ENCODE results near the gene GZMH. TPM values are rescaled to one million over a fixed set of nuclear protein-coding genes. Genes with fewer than 3 reads are reported as not detected.

The GZMH gene
- total and polyA plus RNA-seq, 7 experiments from 2014 or later, result 0.70 to 67.6 (median 1.6) TPM

GRCh38 chr14:24576771-24577170 lies 32.7 kb downstream of the GZMH start:
- ATAC-seq, result no peak
- no peaks in the 10 kb centered on the region for H3K9me3 ChIP-seq (ENCODE audit: control insufficient read depth in 2 of 3, low read length in 3 of 3)
- no peaks in the 10 kb centered on the region for H3K27me3 ChIP-seq (ENCODE audit: control insufficient read depth in 2 of 2, insufficient read depth in 2 of 2, low read length in 2 of 2)
- POLR2A ChIA-PET, result no interaction called here
- peak overlapping the region in 1 of 9 donors; percentile 28 for H3K27ac Mint-ChIP-seq
- H3K36me3 ChIP-seq (ENCODE audit: control insufficient read depth in 2 of 3, insufficient read depth in 3 of 3, low read length in 3 of 3), result no peaks in the 10 kb centered on the region
- H3K4me3 Mint-ChIP-seq, result no peak overlapping the region
- DNase-seq, result no peak
- no peak overlapping the region for H3K27ac ChIP-seq (ENCODE audit: low read depth, low read length)
- intact Hi-C loops (cut with micrococcal nuclease), result no loop called here
- no peaks in the 10 kb centered on the region for H3K4me1 ChIP-seq (ENCODE audit: control insufficient read depth in 2 of 2, insufficient read depth in 2 of 2, low read length in 2 of 2)
- H3K9me3 Mint-ChIP-seq, result peaks cover 0 to 2% (median 0%) of the 10 kb centered on the region in 11 donors
- H3K4me3 ChIP-seq (ENCODE audit: low read length), result no peak overlapping the region
- H3K36me3 Mint-ChIP-seq, result no peaks in the 10 kb centered on the region
- CTCF ChIA-PET, result no interaction called here
- H3K4me1 Mint-ChIP-seq, result peaks cover 0 to 7% (median 0%) of the 10 kb centered on the region in 7 donors
- H3K27me3 Mint-ChIP-seq, result peaks cover 0 to 13% (median 9%) of the 10 kb centered on the region in 5 donors

DNA sequence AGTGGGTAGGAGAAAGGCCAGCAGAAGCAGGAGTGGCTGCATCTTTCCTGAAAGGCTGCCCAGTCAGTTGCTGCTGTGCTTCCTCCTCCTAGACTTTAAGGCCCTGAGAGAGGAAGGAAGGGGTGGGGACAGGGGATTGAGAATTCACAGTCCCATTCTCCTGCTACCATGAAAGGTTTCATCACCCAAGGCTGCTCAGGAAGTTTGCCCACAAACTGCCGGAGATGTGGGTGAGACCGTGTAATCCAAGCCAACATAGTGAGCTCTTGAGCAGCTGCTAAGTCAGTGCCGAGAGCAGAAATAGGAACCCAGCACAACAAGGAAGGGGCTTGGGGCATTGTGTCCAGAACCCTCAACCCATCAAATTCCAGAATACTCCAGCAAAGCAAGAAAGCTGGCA lies 33.3 kb downstream of the GZMH start, which contains the start of gene CTSG:
TSS of gene CTSG (minus strand) at position 69 of the 400 bp plus-strand sequence. CDS start at position 42, 27 bp downstream.
- H3K27ac ChIP-seq (ENCODE audit: low read depth, low read length), result no peak within 1 kb of the TSS
- peaks cover 0 to 14% (median 11%) of the 10 kb centered on the region in 5 donors for H3K27me3 Mint-ChIP-seq
- no peaks in the 10 kb centered on the region for H3K36me3 ChIP-seq (ENCODE audit: control insufficient read depth in 2 of 3, insufficient read depth in 3 of 3, low read length in 3 of 3)
- ATAC-seq (peak; percentile 71), DNase-seq (no peak)
- peak within 1 kb of the TSS in 1 of 9 donors; percentile 28 for H3K27ac Mint-ChIP-seq
- peak within 1 kb of the TSS in 1 of 10 donors; percentile 26 for H3K4me3 Mint-ChIP-seq
- H3K36me3 Mint-ChIP-seq, result no peaks in the 10 kb centered on the region
- no peaks in the 10 kb centered on the region for H3K4me1 ChIP-seq (ENCODE audit: control insufficient read depth in 2 of 2, insufficient read depth in 2 of 2, low read length in 2 of 2)
- H3K27me3 ChIP-seq (ENCODE audit: control insufficient read depth in 2 of 2, insufficient read depth in 2 of 2, low read length in 2 of 2), result no peaks in the 10 kb centered on the region
- intact Hi-C loops (cut with micrococcal nuclease), result no loop called here
- no peaks in the 10 kb centered on the region for H3K9me3 ChIP-seq (ENCODE audit: control insufficient read depth in 2 of 3, low read length in 3 of 3)
- no peak within 1 kb of the TSS for H3K4me3 ChIP-seq (ENCODE audit: low read length)
- POLR2A ChIA-PET, result no interaction called here
- CTCF ChIA-PET, result no interaction called here
- peaks cover 0 to 7% (median 0%) of the 10 kb centered on the region in 7 donors for H3K4me1 Mint-ChIP-seq
- H3K9me3 Mint-ChIP-seq, result peaks cover 0 to 2% (median 0%) of the 10 kb centered on the region in 11 donors

DNA sequence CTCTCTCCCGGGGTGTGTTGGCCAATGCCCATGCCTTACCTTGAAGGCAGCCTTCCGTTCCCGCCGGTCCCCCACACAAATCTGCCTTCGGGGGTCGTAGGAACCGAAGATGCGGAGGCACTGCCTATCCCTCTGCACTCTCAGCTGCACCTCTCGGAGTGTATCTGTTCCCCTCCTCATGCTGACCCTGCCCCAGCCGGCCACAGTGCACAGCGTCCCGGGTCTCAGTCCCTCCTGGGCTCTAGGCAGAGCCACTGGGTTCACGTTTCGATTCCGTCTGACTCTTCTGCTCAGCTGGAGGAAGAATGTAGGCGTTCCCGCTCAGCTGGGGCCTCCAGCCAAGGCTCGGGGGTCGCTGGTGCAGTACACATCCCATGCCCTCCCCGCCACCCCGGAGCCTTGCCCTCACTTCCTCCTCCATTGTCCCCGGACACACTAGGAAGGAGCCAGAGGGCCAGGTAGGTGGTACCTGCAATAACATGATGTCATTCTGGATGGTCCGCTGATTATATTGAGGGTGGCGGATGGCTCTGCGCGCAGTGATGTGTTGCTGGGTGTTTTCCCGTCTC lies 35.2 kb downstream of the GZMH start:
- H3K4me1 ChIP-seq (ENCODE audit: control insufficient read depth in 2 of 2, insufficient read depth in 2 of 2, low read length in 2 of 2), result no peaks in the 10 kb centered on the region
- no peaks in the 10 kb centered on the region for H3K36me3 Mint-ChIP-seq
- ChIA-PET POLR2A (no interaction called here), CTCF (no interaction called here)
- peaks cover 0 to 7% (median 0%) of the 10 kb centered on the region in 7 donors for H3K4me1 Mint-ChIP-seq
- no peaks in the 10 kb centered on the region for H3K36me3 ChIP-seq (ENCODE audit: control insufficient read depth in 2 of 3, insufficient read depth in 3 of 3, low read length in 3 of 3)
- H3K27ac ChIP-seq (ENCODE audit: low read depth, low read length), result no peak overlapping the region
- no peak for DNase-seq
- no peaks in the 10 kb centered on the region for H3K27me3 ChIP-seq (ENCODE audit: control insufficient read depth in 2 of 2, insufficient read depth in 2 of 2, low read length in 2 of 2)
- H3K27me3 Mint-ChIP-seq, result peaks cover 0 to 17% (median 12%) of the 10 kb centered on the region in 5 donors
- no peak overlapping the region for H3K4me3 Mint-ChIP-seq
- no peak overlapping the region for H3K27ac Mint-ChIP-seq
- no peak overlapping the region for H3K4me3 ChIP-seq (ENCODE audit: low read length)
- no peaks in the 10 kb centered on the region for H3K9me3 ChIP-seq (ENCODE audit: control insufficient read depth in 2 of 3, low read length in 3 of 3)
- no peak for ATAC-seq
- intact Hi-C loops (cut with micrococcal nuclease), result no loop called here
- peaks cover 0 to 12% (median 4%) of the 10 kb centered on the region in 11 donors for H3K9me3 Mint-ChIP-seq

DNA sequence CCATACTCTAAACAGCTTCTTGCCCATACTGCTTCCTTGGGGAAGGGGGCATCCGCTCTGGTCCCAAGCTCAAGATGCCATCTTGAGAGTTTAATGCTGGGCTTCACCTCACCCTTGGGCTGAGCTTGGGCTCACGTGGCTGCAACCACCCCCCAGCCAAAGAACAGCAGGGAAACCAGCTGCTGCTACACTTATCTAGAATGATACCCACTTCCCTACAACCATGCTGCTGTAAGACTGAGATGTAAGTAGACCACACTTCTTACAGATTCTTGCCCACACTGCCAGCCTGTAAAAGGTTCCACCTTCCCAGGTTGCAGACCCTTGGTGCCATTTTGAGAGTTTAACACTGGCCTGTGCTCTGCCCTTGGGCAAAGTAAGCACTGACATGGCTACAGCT lies 43.2 kb downstream of the GZMH start:
- ATAC-seq (no peak), DNase-seq (no peak)
- intact Hi-C loops (cut with micrococcal nuclease), result no loop called here
- Histone ChIP-seq H3K27ac (ENCODE audit: low read depth, low read length) (no peak overlapping the region), H3K4me3 (ENCODE audit: low read length) (no peak overlapping the region), H3K36me3 (ENCODE audit: control insufficient read depth in 2 of 3, insufficient read depth in 3 of 3, low read length in 3 of 3) (no peaks in the 10 kb centered on the region), H3K27me3 (ENCODE audit: control insufficient read depth in 2 of 2, insufficient read depth in 2 of 2, low read length in 2 of 2) (no peaks in the 10 kb centered on the region), H3K9me3 (ENCODE audit: control insufficient read depth in 2 of 3, low read length in 3 of 3) (peaks cover 0 to 24% (median 0%) of the 10 kb centered on the region in 3 experiments), H3K4me1 (ENCODE audit: control insufficient read depth in 2 of 2, insufficient read depth in 2 of 2, low read length in 2 of 2) (no peaks in the 10 kb centered on the region)
- H3K4me3 Mint-ChIP-seq, result no peak overlapping the region
- ChIA-PET POLR2A (no interaction called here), CTCF (no interaction called here)
- H3K36me3 Mint-ChIP-seq, result peaks cover 3 to 24% (median 15%) of the 10 kb centered on the region in 5 donors
- peaks cover 8 to 22% (median 8%) of the 10 kb centered on the region in 5 donors for H3K27me3 Mint-ChIP-seq
- no peaks in the 10 kb centered on the region for H3K4me1 Mint-ChIP-seq
- no peak overlapping the region for H3K27ac Mint-ChIP-seq
- peaks cover 13 to 81% (median 37%) of the 10 kb centered on the region in 11 donors for H3K9me3 Mint-ChIP-seq

- POLR2A ChIA-PET, result no interaction called here
- peaks cover 13 to 86% (median 37%) of the 10 kb centered on the region in 11 donors for H3K9me3 Mint-ChIP-seq
- peaks cover 3 to 24% (median 15%) of the 10 kb centered on the region in 5 donors for H3K36me3 Mint-ChIP-seq
- Histone ChIP-seq H3K4me1 (ENCODE audit: control insufficient read depth in 2 of 2, insufficient read depth in 2 of 2, low read length in 2 of 2) (no peaks in the 10 kb centered on the region), H3K36me3 (ENCODE audit: control insufficient read depth in 2 of 3, insufficient read depth in 3 of 3, low read length in 3 of 3) (no peaks in the 10 kb centered on the region), H3K27me3 (ENCODE audit: control insufficient read depth in 2 of 2, insufficient read depth in 2 of 2, low read length in 2 of 2) (no peaks in the 10 kb centered on the region), H3K27ac (ENCODE audit: low read depth, low read length) (no peak overlapping the region), H3K4me3 (ENCODE audit: low read length) (no peak overlapping the region), H3K9me3 (ENCODE audit: control insufficient read depth in 2 of 3, low read length in 3 of 3) (peaks cover 0 to 24% (median 0%) of the 10 kb centered on the region in 3 experiments)
- no peak for DNase-seq
- H3K4me3 Mint-ChIP-seq, result no peak overlapping the region
- intact Hi-C loops (cut with micrococcal nuclease), result no loop called here
- H3K4me1 Mint-ChIP-seq, result no peaks in the 10 kb centered on the region
- CTCF ChIA-PET, result no interaction called here
- ATAC-seq, result no peak
- no peak overlapping the region for H3K27ac Mint-ChIP-seq
- peaks cover 4 to 24% (median 11%) of the 10 kb centered on the region in 5 donors for H3K27me3 Mint-ChIP-seq
Measured at GRCh38 chr14:24565766-24566165, 43.7 kb downstream of the GZMH start.

GRCh38 chr14:24563505-24563904 lies 46.0 kb downstream of the GZMH start:
- H3K36me3 Mint-ChIP-seq, result peaks cover 3 to 23% (median 15%) of the 10 kb centered on the region in 5 donors
- H3K4me3 Mint-ChIP-seq, result no peak overlapping the region
- no peaks in the 10 kb centered on the region for H3K36me3 ChIP-seq (ENCODE audit: control insufficient read depth in 2 of 3, insufficient read depth in 3 of 3, low read length in 3 of 3)
- peaks cover 10 to 72% (median 31%) of the 10 kb centered on the region in 11 donors for H3K9me3 Mint-ChIP-seq
- intact Hi-C loops (cut with micrococcal nuclease), result no loop called here
- H3K27me3 ChIP-seq (ENCODE audit: control insufficient read depth in 2 of 2, insufficient read depth in 2 of 2, low read length in 2 of 2), result no peaks in the 10 kb centered on the region
- no peak overlapping the region for H3K4me3 ChIP-seq (ENCODE audit: low read length)
- no peaks in the 10 kb centered on the region for H3K4me1 Mint-ChIP-seq
- peaks cover 8 to 34% (median 20%) of the 10 kb centered on the region in 5 donors for H3K27me3 Mint-ChIP-seq
- no peak for ATAC-seq
- ChIA-PET CTCF (no interaction called here), POLR2A (no interaction called here)
- peaks cover 0 to 24% (median 0%) of the 10 kb centered on the region in 3 experiments for H3K9me3 ChIP-seq (ENCODE audit: control insufficient read depth in 2 of 3, low read length in 3 of 3)
- H3K4me1 ChIP-seq (ENCODE audit: control insufficient read depth in 2 of 2, insufficient read depth in 2 of 2, low read length in 2 of 2), result no peaks in the 10 kb centered on the region
- H3K27ac Mint-ChIP-seq, result no peak overlapping the region
- no peak overlapping the region for H3K27ac ChIP-seq (ENCODE audit: low read depth, low read length)
- DNase-seq, result no peak

DNA sequence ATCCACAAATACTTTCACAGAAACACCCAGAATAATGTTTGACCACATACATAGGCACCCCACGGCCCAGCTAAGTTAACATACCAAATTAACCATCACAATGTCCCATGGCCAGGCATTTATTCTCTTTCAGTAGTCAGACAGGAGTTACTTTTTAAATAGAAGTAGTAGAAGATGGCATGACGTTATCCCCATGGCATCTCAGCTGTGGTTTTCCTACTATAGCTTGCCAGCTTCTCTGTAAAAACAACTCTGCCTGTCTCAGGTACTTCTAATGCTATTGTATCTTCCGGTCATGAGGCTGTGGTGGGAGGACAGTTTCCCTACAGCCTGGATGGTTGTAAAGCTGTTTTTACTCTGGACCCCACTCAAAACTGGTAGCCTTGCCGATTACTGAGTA lies 52.7 kb downstream of the GZMH start:
- H3K9me3 ChIP-seq (ENCODE audit: control insufficient read depth in 2 of 3, low read length in 3 of 3), result no peaks in the 10 kb centered on the region
- intact Hi-C loops (cut with micrococcal nuclease), result no loop called here
- H3K4me1 ChIP-seq (ENCODE audit: control insufficient read depth in 2 of 2, insufficient read depth in 2 of 2, low read length in 2 of 2), result no peaks in the 10 kb centered on the region
- ChIA-PET CTCF (no interaction called here), POLR2A (no interaction called here)
- H3K4me3 Mint-ChIP-seq, result no peak overlapping the region
- peaks cover 0 to 39% (median 7%) of the 10 kb centered on the region in 11 donors for H3K9me3 Mint-ChIP-seq
- no peak for ATAC-seq
- H3K4me3 ChIP-seq (ENCODE audit: low read length), result no peak overlapping the region
- peaks cover 6 to 31% (median 21%) of the 10 kb centered on the region in 5 donors for H3K27me3 Mint-ChIP-seq
- peaks cover 0 to 15% (median 6%) of the 10 kb centered on the region in 5 donors for H3K36me3 Mint-ChIP-seq
- H3K4me1 Mint-ChIP-seq, result no peaks in the 10 kb centered on the region
- DNase-seq, result no peak
- H3K27ac Mint-ChIP-seq, result no peak overlapping the region
- no peak overlapping the region for H3K27ac ChIP-seq (ENCODE audit: low read depth, low read length)
- no peaks in the 10 kb centered on the region for H3K27me3 ChIP-seq (ENCODE audit: control insufficient read depth in 2 of 2, insufficient read depth in 2 of 2, low read length in 2 of 2)
- H3K36me3 ChIP-seq (ENCODE audit: control insufficient read depth in 2 of 3, insufficient read depth in 3 of 3, low read length in 3 of 3), result no peaks in the 10 kb centered on the region
